Glomerular endothelial cell (primary cell): Measurements from ENCODE around the gene DBX1. TPM values are rescaled to one million over a fixed set of nuclear protein-coding genes. Genes with fewer than 3 reads are reported as not detected.

Experiments
- DNase-seq: peaks from one replicate; pipeline ENCODE4 v3.0.0-alpha.2; 2011; ENCODE audit warnings: low read depth, low spot score; ENCODE audit errors: extremely low read depth
- total RNA-seq: library from RNA; depleted of rRNA; stranded (reverse); fragments of >200 nt; gene quantifications from 2 replicates; pipeline ENCODE4 v1.2.3, GENCODE V29; 2015

DBX1 gene
- total RNA-seq, 1 donor from 2014 or later = not detected

DNA sequence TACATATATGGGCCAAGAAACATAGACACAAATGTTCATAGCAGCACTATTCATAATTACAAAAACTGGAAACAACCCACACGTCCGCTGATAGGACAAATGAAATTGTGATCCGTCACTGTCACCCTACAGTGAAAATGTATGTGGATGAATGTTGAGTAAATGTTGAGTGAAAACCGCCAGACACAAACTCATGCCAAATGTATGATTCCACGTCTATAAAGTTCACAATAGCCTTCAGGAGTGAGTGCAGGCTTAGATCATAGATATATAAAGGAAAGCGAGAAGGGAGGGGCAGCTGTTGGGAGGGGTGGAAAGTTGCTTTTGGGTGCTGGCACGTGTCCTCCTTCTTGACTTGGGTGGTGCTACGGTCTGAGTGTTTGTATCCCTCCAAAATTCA, 33.6 kb downstream of the DBX1 start:
- no peak for DNase-seq

DNA sequence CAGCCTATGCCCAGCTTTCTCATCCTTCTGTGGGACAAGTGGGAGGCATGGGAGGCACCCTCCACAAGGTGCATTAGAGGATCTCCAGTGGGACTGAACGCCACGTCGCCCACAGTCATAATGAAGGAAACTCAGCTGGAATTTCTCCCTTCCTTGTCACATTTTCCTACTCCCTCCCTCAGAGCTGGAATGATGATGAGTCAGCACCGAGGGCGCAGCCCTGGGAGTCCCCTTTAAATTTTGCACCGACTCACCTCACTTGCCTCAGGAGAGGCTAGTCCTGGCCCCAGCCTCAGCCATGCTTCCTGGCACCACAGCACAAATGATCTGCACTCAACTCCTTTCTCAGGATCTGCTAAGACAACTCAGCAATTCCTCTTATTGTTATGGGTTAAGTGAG, 34.3 kb downstream of the DBX1 start:
- DNase-seq = no peak

DNA sequence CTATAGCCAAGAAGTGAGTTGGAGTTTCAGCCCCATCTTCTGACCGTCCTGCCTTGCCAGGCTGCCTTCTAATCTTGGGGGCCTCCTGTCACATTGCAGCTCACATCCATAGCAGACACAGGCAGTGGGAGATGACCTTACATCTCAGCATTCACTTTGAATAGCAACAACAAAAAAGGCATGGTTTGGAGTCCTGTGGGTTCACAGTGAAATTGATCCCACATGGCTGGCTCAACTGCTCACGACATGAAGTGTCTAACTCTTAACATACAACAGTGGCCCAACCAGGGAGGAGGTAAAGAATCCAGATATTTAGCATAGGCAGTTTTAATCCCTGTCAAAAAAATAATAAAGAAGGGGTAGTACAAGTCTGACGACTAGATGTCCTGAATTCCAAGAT, 38.1 kb downstream of the DBX1 start:
- DNase-seq = no peak

DNA sequence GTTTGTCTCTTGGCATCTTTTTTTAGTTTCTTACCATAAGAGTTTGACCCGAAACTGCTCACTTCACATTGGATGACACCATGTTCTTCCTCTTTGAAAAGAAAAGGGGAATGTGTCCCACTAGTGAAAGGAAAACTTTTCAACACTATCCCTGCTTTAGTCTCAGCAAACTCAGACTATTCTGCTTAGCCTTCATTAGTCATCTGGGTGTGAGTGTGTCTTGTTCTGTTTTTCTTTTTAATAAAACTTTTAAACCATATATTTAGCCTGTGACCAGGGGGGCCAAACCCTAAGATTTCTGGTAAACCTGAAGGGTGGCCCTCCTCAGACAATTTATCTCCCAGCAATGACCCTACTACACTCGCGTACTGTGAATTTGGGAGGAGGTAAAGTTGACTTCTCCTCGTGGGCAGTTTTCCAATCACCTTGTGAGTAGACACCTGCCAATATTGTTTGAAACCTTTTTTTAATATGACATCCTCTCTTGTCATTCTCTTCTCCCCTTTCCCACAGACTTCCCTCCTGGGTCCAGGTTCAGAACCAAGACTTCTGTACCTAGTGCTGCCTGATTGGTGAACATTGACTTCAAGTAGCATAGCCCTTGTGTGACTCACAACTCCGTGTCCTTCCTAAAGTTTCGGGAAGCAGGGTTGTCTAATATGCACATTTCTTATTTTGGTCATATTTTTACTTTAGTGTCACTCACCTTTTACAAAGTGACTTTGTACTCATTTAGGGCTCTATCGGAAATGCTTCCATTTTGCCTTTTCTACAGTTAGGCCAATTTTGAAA, 39.9 kb downstream of the DBX1 start:
- no peak for DNase-seq

DNA sequence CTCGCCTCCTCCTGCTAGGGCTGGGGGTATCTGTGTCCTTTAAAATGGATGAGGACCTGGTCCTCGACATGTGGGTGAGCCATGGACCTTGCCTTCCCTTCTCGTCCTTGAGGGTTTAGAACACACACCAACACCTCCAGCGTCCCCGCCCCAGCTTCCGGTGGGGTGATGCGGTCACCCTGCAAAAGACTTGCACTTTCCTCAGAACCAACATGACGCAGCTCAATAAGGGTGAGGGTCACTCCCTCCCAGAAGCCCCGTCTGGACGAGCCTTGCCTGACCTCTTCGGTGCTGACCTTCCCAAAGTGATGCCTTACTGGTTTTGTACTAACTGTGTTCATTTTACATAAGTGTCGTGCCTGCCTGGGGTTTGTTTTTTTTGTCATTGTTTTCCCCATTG, 41.0 kb downstream of the DBX1 start:
- no peak for DNase-seq

DNA sequence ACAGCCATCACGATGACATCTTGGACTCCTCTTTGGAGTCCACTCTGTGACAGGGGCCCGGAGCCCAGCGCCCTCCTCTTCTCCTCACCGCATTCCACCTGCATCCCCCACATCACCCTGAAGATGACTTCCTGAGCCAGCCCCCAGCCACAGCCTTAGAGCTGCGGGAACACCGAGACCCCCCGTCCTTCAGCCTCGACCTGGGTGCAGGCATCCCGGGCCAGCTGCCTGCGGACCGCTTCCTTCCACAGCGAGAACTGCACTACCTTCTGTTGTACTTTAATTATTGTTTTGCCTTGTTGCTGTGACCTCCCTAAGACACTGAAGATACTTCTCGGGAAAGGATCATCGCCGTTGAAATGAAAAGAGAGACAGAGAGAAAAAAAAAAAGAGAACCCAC, 42.1 kb downstream of the DBX1 start:
- DNase-seq = no peak

DNA sequence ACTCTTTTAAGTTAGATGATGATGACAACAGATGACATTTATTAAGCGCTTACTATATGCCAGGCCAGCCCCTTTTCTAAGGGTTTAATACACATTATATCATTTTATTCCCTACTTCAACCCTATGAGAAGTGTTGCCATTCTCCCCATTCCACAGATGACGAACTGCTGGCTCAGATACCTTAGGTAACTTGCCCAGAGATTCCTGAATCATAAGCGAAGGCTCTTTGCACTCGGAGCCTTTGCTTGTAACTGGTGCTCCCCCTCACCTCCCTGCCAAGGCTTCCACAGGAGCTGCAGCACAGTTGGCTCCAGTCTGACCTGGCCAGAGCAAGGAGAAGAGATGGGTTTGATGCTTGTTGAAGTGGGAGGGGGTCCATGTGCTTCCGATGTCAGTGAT, 43.0 kb downstream of the DBX1 start:
- no peak for DNase-seq

DNA sequence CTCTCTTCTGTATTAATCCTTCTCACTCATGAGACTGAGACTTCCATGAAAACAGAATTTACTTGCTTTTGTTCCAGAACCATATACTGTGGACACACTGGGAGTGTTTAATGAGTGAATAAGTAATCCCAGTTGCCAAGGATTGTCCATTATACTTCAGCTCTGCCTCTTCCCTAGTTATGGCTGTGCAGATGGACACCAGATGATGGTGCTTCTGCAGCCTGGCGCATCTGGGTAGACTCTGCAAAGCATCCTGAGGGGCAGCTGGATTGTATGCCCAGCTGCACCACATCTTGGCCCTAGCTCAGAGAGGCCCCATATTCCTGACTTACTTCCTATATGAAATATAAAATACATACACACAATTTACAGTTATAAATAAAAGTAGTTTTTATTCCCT, 43.5 kb downstream of the DBX1 start:
- DNase-seq = no peak

DNA sequence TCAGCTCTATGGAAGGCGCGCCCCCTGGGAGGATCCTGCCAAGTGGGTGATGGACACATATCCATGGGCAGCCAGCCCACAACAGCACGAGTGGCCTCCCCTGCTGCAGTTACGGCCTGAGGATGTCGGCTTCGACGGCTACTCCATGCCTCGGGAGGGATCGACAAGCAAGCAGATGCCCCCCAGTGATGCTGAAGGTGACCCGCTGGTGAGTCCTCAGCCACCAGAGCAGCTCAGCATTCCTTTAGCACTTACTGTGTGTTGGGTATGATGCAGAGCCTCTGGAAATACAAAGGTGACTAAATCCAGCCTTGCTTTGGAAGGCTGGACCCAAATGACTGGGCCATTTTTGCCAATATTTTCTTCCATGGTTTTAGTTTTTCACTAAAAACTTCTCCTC, 45.7 kb downstream of the DBX1 start:
- DNase-seq = no peak

DNA sequence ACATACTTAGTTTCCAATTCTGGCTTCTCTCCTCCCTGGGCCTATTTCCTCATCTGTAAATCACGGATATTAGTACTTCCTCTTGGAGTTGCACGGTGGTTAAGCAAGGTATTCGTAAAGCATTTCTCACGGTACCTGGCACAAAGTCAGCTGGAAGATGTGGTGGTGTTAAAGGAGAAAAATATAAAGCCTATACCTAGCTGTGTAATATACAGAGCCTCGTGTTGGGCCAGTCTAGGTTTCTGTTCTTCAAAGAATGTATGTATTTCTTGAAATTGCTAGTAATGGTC, 47.2 kb downstream of the DBX1 start:
- no peak for DNase-seq

DNA sequence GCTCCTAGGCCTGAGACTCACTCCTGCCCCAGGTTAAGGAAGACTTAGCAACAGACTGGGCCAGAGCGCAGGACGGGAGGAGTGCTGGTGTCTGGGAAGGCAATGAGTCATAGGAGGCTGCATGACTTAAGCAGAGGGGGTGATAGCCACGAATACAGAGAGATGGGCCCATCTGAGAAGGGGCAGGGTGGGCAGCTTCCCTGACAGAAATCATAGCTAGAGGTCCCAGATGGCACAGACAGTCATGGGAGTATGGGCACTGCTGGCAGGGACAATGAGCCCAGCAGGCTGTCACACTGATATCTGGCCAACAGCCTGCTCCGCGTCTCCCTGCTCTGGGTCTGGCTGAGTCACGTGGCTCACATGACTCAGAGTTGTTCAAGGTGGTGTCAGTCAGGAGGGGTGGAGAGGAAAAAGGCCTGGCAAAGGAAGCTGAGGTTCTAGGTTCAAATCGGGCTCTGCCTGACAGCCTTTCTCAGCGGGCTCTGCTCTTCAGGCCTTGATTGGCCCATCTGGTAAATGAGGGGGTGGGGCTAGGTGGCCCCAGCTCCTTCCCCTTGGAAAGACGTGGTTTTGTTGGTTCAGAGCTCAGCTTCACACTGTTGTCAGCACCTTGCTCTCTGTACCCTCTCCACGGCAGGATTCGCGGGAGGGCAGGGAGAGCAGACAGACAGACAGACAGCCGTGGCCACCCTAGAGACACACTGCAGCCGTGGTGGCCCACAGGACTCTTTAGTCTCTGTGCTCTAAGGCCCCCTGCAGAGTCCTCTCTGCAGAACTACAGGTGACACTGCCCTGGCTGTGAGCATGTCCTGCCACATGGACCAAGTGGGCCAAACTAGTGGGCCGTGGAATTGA, 47.8 kb downstream of the DBX1 start:
- DNase-seq = peak; percentile 85

DNA sequence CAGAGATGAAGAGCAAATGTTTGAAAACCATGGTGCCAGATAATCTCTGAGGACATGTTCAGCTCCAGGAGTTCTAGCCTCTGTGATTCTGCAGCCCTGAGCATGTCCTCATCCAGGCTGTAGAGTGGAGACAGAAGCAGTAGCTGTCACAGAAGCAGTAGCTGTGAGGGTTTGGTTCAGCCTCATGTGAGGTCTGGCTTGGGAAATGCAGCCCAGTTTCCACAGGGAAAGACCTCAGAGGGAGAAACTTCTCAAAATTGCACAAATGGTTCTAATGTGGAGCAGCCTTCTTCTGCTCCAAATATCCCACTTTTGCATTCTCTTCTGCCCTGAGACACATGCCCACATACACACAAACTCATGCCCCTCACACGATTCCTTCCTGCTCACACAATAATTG, 48.4 kb downstream of the DBX1 start:
- no peak for DNase-seq

DNA sequence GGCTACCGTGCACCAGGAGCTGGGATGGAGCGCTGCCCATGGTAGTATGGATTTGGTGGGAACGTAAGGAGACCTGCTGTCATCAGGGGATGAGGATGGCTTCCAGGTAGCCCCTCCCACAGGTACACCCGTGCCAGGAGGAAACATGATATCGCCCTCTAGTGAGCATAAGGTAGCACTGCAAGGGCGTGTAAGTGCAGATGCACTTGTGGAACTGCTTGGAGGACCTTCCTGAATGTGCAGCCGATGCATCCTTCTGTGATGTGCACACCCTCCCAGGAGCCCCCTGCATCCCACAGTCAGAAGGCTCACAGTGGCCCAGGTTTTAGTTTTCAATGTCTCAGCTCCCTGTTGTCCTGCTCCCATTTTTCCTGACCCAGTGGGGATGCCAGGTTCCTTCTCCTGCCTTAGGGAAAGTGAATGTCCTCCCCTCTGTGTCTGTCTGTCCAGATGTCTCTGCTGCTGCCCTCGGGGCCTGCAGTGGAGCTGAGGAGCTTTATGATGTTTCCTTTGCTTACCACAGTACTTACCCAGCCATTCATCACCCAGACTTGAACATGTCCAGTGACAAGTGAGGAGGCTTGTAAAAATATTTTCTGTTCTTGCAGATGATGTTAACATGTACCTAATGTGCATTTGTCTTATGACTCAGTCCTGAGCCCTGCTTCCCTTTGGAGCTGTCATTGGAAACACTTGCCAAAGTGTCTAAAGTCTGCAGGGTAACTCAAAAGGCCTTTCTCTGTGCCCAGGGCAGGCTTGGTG, 49.2 kb downstream of the DBX1 start:
- no peak for DNase-seq

DNA sequence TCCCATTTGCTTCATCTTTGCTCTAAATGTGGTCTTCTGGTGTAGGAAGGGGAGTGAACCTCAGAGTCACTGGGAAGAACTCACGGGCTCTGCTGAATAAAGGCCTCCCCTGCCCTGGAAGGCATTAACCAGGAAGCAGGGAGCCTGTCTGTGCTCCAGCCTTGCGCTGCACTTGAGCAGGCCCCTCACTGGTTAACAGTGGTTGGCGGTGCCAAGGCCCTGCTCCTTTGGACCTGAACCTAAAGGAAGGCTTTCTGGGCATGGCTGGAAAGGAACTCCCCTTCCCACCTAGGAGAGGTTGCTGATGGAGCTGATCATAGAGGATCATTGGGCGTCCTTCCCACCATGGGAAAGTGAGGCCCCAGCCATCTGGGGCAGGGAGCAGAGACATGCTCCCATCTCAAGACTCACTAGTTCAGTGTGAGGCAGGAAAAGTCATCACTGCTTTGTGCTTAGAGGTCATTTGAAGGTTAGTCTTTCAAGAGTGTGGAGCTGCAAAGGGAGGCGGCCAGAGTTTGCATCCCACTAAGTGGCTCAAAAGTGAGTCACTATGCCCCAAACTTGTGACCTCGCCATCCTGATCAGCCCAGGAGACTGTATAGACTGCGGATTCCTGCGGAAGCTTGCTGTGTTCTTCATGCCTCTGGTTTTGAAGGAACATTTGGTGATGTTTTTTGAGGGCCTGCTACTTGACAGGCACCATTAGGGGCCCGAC, 50.4 kb downstream of the DBX1 start:
- DNase-seq = no peak

Other genes with a start within 250 kb of the DBX1 start
- gene HTATIP2, start 203.2 kb upstream of the DBX1 start, total RNA-seq = 48.8 and 78.6 TPM in 2 replicates
- gene PRMT3, start 227.2 kb upstream of the DBX1 start, total RNA-seq = 7.8 and 7.9 TPM in 2 replicates